GM08714 (cell line): ENCODE results near the gene CACNA1I.

Experiments
- H3K4me3 ChIP-seq: fragments of 200-500 bp; sonication (Bioruptor generic); 2 replicates; pipeline ENCODE4 v1.5.1; 2014; ENCODE audit warnings: mild to moderate bottlenecking, low read length, inconsistent platforms
- ZNF274 ChIP-seq: IDR thresholded peaks from 2 replicates; pipeline ENCODE4 v1.6.1; 2012; ENCODE audit warnings: mild to moderate bottlenecking, low read depth, low read length

Gene CACNA1I

GRCh38 chr22:39616781-39617180, 46.2 kb downstream of the CACNA1I start:
- H3K4me3 ChIP-seq: no peak overlapping the region
- no peak for TF ChIP-seq ZNF274

GRCh38 chr22:39617342-39617741, 46.8 kb downstream of the CACNA1I start:
- no peak overlapping the region for H3K4me3 ChIP-seq
- TF ChIP-seq ZNF274: no peak

DNA sequence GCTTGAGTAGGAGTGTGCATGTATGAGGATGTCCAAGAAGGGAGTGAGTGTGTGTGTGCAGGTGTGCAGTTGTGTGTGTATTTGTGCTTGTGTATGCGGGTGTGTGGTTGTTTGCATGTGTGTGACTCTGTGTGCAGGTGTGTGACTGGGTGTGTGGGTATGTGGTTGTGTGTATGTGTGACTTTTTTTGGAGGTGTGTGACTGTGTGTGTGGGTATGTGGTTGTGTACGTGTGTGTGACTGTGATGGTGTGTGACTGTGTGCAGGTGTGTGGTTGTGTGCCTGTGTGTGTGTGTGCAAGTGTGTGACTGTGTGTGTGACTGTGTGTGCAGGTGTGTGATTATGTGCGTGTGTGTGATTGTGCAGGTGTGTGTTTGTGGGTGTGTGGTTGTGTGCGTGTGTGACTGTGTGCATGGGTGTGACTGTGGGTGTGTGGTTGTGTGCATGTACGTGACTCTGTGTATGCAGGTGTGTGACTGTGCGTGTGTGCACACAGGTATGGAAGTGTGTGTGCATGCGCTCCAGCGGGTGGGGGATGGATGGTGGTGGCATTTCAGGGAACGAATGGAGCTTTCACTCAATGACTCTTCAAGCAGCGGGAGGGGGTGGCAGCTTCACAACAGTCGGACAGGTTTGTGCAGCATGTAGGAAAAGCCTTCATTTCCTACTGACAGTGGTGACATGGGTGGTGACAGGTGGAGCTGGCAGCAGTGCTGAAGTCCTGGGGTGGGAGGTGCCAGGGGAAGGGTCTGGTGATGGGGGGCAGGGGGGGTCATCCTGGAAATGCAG, 47.6 kb downstream of the CACNA1I start:
- H3K4me3 ChIP-seq: no peak overlapping the region

GRCh38 chr22:39618996-39619530, 48.5 kb downstream of the CACNA1I start:
- TF ChIP-seq ZNF274: no peak

More for the DNA sequence above, 47.6 kb downstream of the CACNA1I start:
- no peak for TF ChIP-seq ZNF274

DNA sequence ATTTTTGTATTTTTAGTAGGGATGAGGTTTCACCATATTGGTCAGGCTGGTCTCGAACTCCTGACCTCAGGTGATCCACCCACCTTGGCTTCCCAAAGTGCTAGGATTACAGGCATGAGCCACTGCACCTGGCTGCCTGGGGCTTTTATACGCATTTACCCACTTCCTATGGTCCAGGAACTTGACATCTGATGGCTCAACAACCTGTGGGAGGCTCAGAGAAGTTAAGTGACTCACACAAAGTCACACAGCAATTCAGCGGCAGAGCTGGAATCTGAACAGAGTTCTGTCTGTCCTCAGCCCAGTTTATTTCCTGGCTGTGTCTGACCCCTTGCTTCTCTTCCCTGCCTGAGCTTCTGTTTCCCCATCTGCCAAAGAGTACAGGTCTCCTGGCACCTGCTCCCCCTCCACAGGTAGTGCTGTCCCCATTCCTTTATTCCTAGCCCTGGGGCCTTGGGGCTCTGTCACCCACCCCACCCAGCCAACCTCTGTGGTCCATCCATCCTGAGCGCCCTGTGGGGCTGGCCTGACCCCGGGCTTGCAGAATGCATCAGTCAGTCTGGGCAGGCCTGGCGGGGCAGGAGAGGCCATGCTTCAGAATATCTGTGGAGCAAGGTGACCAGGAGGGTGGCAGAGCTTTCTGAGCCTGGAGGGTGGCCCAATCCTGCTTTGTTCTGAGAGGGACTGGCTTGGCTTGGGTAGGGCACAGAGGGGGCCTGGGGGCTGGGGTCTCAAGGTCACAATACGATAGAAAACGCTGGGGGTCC, 50.6 kb downstream of the CACNA1I start:
- H3K4me3 ChIP-seq: no peak overlapping the region
- TF ChIP-seq ZNF274: no peak

More at GRCh38 chr22:39618996-39619530, 48.5 kb downstream of the CACNA1I start:
- no peak overlapping the region for H3K4me3 ChIP-seq

DNA sequence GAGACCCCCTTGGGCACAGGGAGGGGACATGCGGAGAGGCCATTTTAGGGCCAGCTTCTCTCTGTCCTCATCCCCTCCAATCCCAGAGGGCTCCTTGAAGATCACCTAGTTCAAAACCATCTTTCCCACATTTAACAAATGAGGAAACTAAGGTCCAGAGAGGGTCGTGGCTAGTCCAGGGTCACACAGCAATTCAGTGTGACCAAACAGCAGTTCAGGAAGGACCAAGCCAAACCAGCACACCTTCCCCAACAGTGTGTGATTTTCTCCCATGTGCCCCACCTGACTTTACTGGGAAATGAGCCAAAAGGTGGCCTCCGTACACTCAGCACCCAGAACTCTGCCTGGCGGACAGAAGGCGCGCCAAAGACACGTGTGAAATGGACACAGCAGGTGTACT, 51.3 kb downstream of the CACNA1I start:
- no peak overlapping the region for H3K4me3 ChIP-seq
- no peak for TF ChIP-seq ZNF274

- H3K4me3 ChIP-seq: no peak overlapping the region
- TF ChIP-seq ZNF274: no peak
Measured at GRCh38 chr22:39622881-39623367, 52.4 kb downstream of the CACNA1I start.

GRCh38 chr22:39623603-39624500, 53.3 kb downstream of the CACNA1I start:
- H3K4me3 ChIP-seq: no peak overlapping the region
- TF ChIP-seq ZNF274: no peak

GRCh38 chr22:39624501-39624821, 53.9 kb downstream of the CACNA1I start:
- no peak overlapping the region for H3K4me3 ChIP-seq
- TF ChIP-seq ZNF274: no peak

GRCh38 chr22:39625569-39626537, 55.3 kb downstream of the CACNA1I start:
- TF ChIP-seq ZNF274: no peak
- no peak overlapping the region for H3K4me3 ChIP-seq

DNA sequence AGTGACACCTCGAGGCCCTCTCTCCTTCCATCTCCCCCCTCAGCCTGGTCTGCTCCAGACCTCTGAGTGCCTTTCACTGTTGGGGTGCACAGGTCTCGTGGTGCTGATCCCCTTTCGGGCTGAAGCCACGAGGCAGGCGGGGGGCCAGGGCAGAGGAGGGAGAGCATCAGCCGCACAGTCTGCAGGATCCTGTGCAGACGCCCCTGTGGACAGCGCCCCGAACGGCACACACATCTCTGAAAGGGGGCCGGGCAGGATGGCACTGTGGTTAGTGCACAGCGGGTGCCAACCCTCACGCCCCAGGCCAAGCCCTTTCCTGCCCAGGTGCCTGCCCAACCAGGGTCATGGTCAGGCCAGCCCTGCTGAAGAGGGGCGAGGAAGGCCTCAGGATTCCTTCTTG, 56.7 kb downstream of the CACNA1I start:
- TF ChIP-seq ZNF274: no peak
- H3K4me3 ChIP-seq: no peak overlapping the region

DNA sequence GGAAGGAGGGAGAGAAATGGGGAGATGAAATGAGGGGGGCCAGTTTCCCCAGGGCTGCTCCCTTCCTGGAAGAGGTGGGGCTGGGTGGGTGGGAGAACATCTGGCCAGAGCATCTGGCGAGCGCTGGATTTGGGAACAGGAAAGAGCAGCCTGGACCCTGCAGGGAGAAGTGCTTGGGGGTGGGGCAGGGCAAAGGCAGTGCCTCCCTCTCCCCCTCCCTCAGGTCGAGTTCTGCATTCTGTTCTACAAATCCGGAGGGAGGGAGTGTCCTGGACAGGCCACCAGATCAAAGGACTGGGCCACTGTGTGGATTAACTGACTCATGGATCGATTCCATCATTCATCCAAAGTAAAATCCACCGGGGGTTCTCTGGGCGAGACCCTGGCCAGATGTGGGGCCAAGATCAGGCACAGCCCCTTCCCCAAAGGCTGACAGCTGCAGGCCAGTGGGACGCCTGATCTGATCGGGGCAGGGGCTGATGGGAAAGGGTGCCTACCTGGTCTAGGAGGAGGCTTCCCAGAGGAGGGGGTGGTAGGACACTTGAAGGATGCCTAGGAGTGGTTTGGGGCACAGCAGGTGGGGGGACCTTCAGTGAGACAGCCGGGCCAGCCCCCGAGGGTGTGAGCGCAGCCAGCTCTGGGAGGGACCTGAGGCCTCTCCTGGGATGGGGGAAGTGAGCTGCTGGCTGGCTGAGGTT, 57.5 kb downstream of the CACNA1I start:
- no peak overlapping the region for H3K4me3 ChIP-seq
- TF ChIP-seq ZNF274: no peak

GRCh38 chr22:39628563-39629080, 58.1 kb downstream of the CACNA1I start:
- no peak overlapping the region for H3K4me3 ChIP-seq
- TF ChIP-seq ZNF274: no peak
